ENCODE measurements around the gene NDST3. TPM values are rescaled to one million over a fixed set of nuclear protein-coding genes. Genes with fewer than 3 reads are reported as not detected.

The NDST3 gene
- total and polyA plus RNA-seq, 2 of the 13 experiments (the other 11 are each of a cell fraction or from before 2014, with no cell fraction given) = not detected

DNA sequence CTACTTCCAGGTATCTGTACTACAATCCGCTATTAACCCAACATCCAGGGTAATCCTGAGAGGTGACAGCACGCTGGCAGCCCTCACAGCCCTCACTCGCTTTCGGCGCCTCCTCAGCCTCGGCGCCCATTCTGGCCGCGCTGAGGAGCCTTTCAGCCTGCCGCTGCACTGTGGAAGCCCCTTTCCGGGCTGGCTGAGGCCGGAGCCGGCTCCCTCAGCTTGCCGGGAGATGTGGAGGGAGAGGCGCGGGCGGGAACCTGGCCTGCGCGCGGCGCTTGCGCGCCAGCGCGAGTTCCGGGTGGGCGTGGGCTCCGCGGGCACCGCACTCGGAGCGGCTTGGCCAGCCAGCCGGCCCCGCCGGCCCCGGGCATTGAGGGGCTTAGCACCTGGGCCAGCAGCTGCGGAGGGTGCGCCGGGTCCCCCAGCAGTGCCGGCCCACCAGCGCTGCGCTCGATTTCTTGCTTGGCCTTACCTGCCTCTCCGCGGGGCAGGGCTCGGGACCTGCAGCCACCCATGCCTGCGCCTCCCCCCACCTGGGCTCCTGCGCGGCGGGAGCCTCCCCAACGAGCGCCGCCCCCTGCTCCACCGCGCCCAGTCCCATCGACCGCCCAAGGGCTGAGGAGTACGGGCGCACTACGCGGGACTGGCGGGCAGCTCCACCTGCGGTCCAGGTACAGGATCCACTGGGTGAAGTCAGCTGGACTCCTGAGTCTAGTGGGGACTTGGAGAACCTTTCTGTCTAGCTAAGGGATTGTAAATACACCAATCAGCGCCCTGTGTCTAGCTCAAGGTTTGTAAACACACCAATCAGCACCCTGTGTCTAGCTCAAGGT, 231.2 kb downstream of the NDST3 start (continued):
- TF ChIP-seq, protein P1, sequence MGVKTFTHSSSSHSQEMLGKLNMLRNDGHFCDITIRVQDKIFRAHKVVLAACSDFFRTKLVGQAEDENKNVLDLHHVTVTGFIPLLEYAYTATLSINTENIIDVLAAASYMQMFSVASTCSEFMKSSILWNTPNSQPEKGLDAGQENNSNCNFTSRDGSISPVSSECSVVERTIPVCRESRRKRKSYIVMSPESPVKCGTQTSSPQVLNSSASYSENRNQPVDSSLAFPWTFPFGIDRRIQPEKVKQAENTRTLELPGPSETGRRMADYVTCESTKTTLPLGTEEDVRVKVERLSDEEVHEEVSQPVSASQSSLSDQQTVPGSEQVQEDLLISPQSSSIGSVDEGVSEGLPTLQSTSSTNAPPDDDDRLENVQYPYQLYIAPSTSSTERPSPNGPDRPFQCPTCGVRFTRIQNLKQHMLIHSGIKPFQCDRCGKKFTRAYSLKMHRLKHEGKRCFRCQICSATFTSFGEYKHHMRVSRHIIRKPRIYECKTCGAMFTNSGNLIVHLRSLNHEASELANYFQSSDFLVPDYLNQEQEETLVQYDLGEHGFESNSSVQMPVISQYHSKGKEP (CRISPR knock-in tag; IDR thresholded peaks at IDR 0.05) = no peak
- TF ChIP-seq POLR2A (IDR thresholded peaks at IDR 0.05; ENCODE audit: insufficient read depth in 1 of 2, low read depth in 2 of 2, low read length in 2 of 2) (0 out of 4 replicates have a peak, but pooled peaks of 1 of the 2 experiments have one; percentile 17), RFX3 (CRISPR knock-in tag; IDR thresholded peaks at IDR 0.05) (no peak), ZKSCAN8 (CRISPR knock-in tag; IDR thresholded peaks at IDR 0.05; ENCODE audit: borderline replicate concordance) (no peak), SNAPC2 (CRISPR knock-in tag; IDR thresholded peaks at IDR 0.05) (no peak), ISX (CRISPR knock-in tag; conservative IDR thresholded peaks at IDR 0.05) (no peak), NAIF1 (CRISPR knock-in tag; IDR thresholded peaks at IDR 0.05; ENCODE audit: borderline replicate concordance) (no peak), SAFB2 (CRISPR knock-in tag; IDR thresholded peaks at IDR 0.05; ENCODE audit: borderline replicate concordance, low read depth) (no peak), U2AF1 (optimal IDR thresholded peaks at IDR 0.05; ENCODE audit: low read depth, low read length) (no peak), ZBTB49 (CRISPR knock-in tag; IDR thresholded peaks at IDR 0.05; ENCODE audit: borderline replicate concordance) (no peak), ZNF616 (CRISPR knock-in tag; IDR thresholded peaks at IDR 0.05; ENCODE audit: low read depth) (no peak), MAZ (IDR thresholded peaks at IDR 0.05; ENCODE audit: borderline replicate concordance, low read depth, low read length) (no peak), MAZ (CRISPR knock-in tag; IDR thresholded peaks at IDR 0.05; ENCODE audit: low read depth) (0 out of 2 replicates have a peak, but pooled peaks have one; percentile 18), POLR2G (IDR thresholded peaks at IDR 0.05; ENCODE audit: low read depth, low read length) (peak; percentile 31; the same call in 1 of the 2 replicates), ZNF543 (CRISPR knock-in tag; IDR thresholded peaks at IDR 0.05) (no peak)
- TF ChIP-seq, protein P2, sequence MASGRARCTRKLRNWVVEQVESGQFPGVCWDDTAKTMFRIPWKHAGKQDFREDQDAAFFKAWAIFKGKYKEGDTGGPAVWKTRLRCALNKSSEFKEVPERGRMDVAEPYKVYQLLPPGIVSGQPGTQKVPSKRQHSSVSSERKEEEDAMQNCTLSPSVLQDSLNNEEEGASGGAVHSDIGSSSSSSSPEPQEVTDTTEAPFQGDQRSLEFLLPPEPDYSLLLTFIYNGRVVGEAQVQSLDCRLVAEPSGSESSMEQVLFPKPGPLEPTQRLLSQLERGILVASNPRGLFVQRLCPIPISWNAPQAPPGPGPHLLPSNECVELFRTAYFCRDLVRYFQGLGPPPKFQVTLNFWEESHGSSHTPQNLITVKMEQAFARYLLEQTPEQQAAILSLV (CRISPR knock-in tag; IDR thresholded peaks at IDR 0.05; ENCODE audit: borderline replicate concordance) = no peak
- TF ChIP-seq, protein P3, sequence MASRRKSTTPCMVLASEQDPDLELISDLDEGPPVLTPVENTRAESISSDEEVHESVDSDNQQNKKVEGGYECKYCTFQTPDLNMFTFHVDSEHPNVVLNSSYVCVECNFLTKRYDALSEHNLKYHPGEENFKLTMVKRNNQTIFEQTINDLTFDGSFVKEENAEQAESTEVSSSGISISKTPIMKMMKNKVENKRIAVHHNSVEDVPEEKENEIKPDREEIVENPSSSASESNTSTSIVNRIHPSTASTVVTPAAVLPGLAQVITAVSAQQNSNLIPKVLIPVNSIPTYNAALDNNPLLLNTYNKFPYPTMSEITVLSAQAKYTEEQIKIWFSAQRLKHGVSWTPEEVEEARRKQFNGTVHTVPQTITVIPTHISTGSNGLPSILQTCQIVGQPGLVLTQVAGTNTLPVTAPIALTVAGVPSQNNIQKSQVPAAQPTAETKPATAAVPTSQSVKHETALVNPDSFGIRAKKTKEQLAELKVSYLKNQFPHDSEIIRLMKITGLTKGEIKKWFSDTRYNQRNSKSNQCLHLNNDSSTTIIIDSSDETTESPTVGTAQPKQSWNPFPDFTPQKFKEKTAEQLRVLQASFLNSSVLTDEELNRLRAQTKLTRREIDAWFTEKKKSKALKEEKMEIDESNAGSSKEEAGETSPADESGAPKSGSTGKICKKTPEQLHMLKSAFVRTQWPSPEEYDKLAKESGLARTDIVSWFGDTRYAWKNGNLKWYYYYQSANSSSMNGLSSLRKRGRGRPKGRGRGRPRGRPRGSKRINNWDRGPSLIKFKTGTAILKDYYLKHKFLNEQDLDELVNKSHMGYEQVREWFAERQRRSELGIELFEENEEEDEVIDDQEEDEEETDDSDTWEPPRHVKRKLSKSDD (CRISPR knock-in tag; IDR thresholded peaks at IDR 0.05; ENCODE audit: low read depth) = peak; percentile 34; the same call in 1 of the 2 replicates
- TF ChIP-seq, protein P4, sequence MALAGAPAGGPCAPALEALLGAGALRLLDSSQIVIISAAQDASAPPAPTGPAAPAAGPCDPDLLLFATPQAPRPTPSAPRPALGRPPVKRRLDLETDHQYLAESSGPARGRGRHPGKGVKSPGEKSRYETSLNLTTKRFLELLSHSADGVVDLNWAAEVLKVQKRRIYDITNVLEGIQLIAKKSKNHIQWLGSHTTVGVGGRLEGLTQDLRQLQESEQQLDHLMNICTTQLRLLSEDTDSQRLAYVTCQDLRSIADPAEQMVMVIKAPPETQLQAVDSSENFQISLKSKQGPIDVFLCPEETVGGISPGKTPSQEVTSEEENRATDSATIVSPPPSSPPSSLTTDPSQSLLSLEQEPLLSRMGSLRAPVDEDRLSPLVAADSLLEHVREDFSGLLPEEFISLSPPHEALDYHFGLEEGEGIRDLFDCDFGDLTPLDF (CRISPR knock-in tag; IDR thresholded peaks at IDR 0.05) = peak; percentile 64
